ENCODE measurements around the gene GARNL3.
A peak's percentile ranks its signal among the peaks of the same experiment; 100 is the strongest.

Gene GARNL3

GRCh38 chr9:127333221-127334064 is 68.9 kb downstream of the GARNL3 start:
- POLR2A ChIA-PET, result interaction anchor here (0.6 kb wide), 1 partner anchor 37 kb away, joined by 4 read pairs; no protein-coding TSS in a partner anchor

DNA sequence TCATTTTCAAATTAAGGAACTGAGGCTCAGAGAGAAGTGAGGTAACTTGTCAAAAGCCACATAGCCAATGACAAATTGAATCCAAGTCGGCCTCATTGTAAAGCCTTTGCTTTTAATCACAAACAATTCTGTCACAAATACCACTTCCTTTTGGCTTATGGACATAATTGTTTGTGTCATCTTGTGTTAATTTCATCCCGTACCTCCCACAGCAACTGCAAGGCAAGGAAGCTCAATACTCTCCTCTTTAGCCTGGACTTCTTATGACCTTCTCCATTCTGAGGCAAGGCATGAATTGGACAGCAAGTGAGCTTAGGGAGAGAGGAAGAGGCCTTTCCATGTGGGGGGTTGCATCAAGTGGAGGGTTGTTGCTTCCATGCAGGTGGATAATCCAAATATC is 70.2 kb downstream of the GARNL3 start:
- H3K27ac ChIP-seq (ENCODE audit: extremely low read depth, low read depth, low read length), result no peak overlapping the region
- ChIA-PET POLR2A (no interaction called here), CTCF (no interaction called here)
- H3K36me3 ChIP-seq (ENCODE audit: control insufficient read depth in 2 of 2, insufficient read depth in 1 of 2, low read length in 2 of 2), result peaks cover 0 to 20% of the 10 kb centered on the region in 2 experiments; a peak in 1 of 3 replicates
- H3K4me3 ChIP-seq (ENCODE audit: low read depth, low read length), result no peak overlapping the region
- H3K9me3 ChIP-seq (ENCODE audit: control insufficient read depth, insufficient read depth, low read depth, low read length), result no peaks in the 10 kb centered on the region
- peaks cover 4% of the 10 kb centered on the region; the same call in 1 of the 2 replicates for H3K4me1 ChIP-seq (ENCODE audit: control insufficient read depth, insufficient read depth, low read length)
- TF ChIP-seq ZBTB20 (tag by site-specific recombination; IDR thresholded peaks at IDR 0.05) (no peak), ZNF366 (tag by site-specific recombination; conservative IDR thresholded peaks at IDR 0.05) (no peak), ZNF146 (tag by site-specific recombination; IDR thresholded peaks at IDR 0.05) (no peak), ZNF621 (tag by site-specific recombination; IDR thresholded peaks at IDR 0.05) (no peak), MYNN (tag by site-specific recombination; IDR thresholded peaks at IDR 0.05; ENCODE audit: borderline replicate concordance) (no peak), ZNF2 (tag by site-specific recombination; IDR thresholded peaks at IDR 0.05) (no peak), PRDM6 (tag by site-specific recombination; IDR thresholded peaks at IDR 0.05) (no peak), ZNF16 (tag by site-specific recombination; IDR thresholded peaks at IDR 0.05; ENCODE audit: low read depth) (no peak), REST (tag by site-specific recombination; IDR thresholded peaks at IDR 0.05) (no peak), SCRT1 (tag by site-specific recombination; IDR thresholded peaks at IDR 0.05; ENCODE audit: borderline replicate concordance) (no peak), ZNF76 (tag by site-specific recombination; IDR thresholded peaks at IDR 0.05; ENCODE audit: borderline replicate concordance, low read depth) (no peak), ZNF585B (tag by site-specific recombination; IDR thresholded peaks at IDR 0.05) (no peak), ZFP3 (tag by site-specific recombination; IDR thresholded peaks at IDR 0.05; ENCODE audit: low read depth) (no peak), ZNF350 (tag by site-specific recombination; IDR thresholded peaks at IDR 0.05) (no peak), ZNF510 (tag by site-specific recombination; IDR thresholded peaks at IDR 0.05; ENCODE audit: insufficient replicate concordance) (no peak), ZNF221 (tag by site-specific recombination; IDR thresholded peaks at IDR 0.05; ENCODE audit: borderline replicate concordance) (no peak)
- TF ChIP-seq, protein P1, sequence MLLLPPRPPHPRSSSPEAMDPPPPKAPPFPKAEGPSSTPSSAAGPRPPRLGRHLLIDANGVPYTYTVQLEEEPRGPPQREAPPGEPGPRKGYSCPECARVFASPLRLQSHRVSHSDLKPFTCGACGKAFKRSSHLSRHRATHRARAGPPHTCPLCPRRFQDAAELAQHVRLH (tag by site-specific recombination; IDR thresholded peaks at IDR 0.05), result no peak

More at GRCh38 chr9:127333221-127334064, 68.9 kb downstream of the GARNL3 start:
- Histone ChIP-seq H3K36me3 (ENCODE audit: control insufficient read depth in 2 of 2, insufficient read depth in 1 of 2, low read length in 2 of 2) (peaks cover 0 to 12% of the 10 kb centered on the region in 2 experiments; a peak in 1 of 3 replicates), H3K4me1 (ENCODE audit: control insufficient read depth, insufficient read depth, low read length) (peaks cover 4% of the 10 kb centered on the region; the same call in 1 of the 2 replicates), H3K27ac (ENCODE audit: extremely low read depth, low read depth, low read length) (no peak overlapping the region), H3K9me3 (ENCODE audit: control insufficient read depth, insufficient read depth, low read depth, low read length) (no peaks in the 10 kb centered on the region), H3K4me3 (ENCODE audit: low read depth, low read length) (no peak overlapping the region)
- CTCF ChIA-PET, result no interaction called here
- TF ChIP-seq GLI2 (tag by site-specific recombination; IDR thresholded peaks at IDR 0.05; ENCODE audit: borderline replicate concordance, low read depth) (no peak), MYNN (tag by site-specific recombination; IDR thresholded peaks at IDR 0.05; ENCODE audit: borderline replicate concordance) (no peak), WT1 (tag by site-specific recombination; IDR thresholded peaks at IDR 0.05) (peak; percentile 86), ZNF335 (tag by site-specific recombination; conservative IDR thresholded peaks at IDR 0.05) (0 out of 2 replicates have a peak, but pooled peaks have one; percentile 19), BCL6B (tag by site-specific recombination; IDR thresholded peaks at IDR 0.05) (no peak)
